ENCODE data around the gene MACROD2.
A peak's percentile ranks its signal among the peaks of the same experiment; 100 is the strongest.
"Not testable (repeated sequence)": the region's sequence is repeated elsewhere in the genome, so short reads cannot be mapped to it uniquely, and the experiment has no call there.

The MACROD2 gene

DNA sequence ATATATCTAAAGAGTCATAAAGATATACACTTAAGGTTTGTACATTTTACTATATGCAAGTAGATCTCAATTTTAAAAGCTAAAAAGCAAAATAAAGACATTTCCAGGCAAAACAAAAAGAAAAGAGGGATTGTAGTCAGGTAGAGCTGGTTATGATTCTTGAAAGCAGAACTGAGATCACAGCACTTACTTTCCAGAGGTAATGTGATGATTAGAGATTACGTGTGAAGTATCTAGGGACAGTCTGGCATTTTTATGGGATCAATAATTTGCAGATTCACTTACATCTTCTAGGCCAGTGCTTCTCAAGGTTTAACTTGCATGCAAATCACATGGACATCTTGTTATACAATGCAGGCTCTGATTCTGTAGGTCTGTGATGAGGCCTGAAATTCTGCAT, 1982.4 kb downstream of the MACROD2 start:
- no peak for DNase-seq

DNA sequence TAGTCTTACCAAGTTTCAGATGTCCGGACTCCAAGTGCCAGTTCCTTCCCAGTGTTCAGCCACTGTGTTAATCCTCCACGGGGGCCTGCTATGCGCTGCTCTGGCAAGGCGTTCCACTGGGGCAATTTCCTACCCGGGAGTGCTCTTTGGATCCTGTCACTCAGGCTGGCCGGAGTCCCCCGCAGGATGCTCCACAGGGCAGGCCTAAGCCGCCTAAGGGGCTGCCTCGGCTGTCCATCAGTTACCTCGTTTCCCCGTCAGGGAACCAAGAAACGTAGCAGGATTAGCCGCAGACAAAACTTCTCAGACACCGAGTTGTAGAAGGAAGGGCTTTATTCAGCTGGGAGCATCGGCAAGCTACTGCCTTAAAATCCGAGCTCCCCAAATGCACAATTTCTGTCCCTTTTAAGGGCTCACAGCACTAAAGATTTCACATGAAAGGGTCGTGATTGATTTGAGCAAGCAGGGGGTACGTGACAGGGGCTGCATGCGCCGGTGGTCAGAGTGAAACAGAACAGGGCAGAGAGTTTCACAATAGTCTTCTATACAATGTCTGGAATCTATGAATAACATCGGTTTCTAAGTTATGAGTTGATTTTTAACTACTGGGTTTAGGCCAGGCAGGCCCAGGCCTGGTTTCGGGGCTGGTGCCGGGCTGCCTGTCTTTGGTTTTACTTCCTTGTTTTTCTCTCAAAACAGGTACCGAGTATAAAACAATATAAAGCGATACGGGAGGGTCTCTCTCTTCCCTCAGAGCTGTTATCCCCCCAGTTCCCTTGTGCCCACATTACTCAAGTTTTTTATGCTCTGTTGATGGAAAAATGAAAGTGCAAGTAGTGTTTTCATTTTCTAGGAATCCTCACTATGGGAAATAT, 1990.4 kb downstream of the MACROD2 start:
- DNase-seq = not testable (repeated sequence)

DNA sequence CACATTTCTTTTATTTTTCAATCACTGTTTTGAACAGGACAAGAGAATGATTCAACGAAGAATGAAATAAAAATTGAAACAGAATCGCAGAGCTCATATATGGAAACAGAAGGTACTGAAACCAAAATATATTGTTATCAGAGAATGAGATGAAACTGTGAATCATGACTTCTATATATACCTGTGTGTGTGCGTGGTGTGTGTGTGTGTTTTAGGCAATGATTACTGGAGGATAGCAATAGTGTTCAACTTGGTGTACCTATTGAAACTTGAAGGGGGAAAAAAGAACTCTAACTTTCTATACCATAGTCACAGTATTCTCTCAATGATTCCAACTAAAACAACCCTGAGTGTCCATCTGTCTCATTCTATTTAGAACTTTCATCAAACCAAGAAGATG, 1991.4 kb downstream of the MACROD2 start:
- no peak for DNase-seq

DNA sequence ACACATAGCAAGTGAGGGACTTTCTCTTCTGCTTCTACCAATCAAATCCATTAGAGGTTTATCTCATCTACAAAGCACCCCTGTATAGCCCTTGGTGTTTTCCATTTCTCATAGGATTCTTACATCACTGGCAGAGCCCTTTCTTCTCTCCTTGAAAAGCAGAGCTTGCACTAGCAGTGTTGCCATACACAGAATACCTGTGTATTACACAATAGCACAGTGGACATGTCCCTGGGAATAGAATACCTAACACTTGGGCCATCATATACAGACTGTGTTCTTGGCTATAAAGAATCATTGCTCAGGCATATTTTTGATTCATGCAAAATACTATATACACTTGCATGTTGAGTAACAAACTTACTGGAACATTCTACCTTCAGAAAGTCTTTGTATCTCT, 1996.0 kb downstream of the MACROD2 start:
- no peak for DNase-seq

GRCh38 chr20:15992564-15992963, 1997.2 kb downstream of the MACROD2 start:
- DNase-seq = no peak

GRCh38 chr20:16000112-16000511, 2004.8 kb downstream of the MACROD2 start:
- no peak for DNase-seq

GRCh38 chr20:16001286-16001685, 2006.0 kb downstream of the MACROD2 start:
- DNase-seq = no peak

DNA sequence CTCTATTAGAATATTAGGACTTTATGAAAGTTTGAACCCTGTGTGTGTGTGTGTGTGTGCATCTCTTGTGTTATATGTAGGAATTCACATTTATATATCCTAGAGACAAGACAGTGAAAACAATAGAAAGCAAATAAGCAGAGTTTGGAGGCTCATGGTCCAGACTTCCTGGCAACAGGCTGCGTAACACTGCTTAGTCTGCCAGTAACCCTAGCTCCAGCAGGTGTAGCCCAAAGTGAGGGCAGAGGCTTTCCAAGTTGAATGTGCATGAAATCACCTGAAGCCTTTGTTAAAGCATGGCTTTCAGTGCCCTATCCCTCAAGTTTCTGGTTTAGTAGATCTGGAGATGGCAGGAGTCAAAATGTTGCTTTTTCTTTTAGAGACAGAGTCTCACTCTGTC, 2008.0 kb downstream of the MACROD2 start:
- DNase-seq = no peak

DNA sequence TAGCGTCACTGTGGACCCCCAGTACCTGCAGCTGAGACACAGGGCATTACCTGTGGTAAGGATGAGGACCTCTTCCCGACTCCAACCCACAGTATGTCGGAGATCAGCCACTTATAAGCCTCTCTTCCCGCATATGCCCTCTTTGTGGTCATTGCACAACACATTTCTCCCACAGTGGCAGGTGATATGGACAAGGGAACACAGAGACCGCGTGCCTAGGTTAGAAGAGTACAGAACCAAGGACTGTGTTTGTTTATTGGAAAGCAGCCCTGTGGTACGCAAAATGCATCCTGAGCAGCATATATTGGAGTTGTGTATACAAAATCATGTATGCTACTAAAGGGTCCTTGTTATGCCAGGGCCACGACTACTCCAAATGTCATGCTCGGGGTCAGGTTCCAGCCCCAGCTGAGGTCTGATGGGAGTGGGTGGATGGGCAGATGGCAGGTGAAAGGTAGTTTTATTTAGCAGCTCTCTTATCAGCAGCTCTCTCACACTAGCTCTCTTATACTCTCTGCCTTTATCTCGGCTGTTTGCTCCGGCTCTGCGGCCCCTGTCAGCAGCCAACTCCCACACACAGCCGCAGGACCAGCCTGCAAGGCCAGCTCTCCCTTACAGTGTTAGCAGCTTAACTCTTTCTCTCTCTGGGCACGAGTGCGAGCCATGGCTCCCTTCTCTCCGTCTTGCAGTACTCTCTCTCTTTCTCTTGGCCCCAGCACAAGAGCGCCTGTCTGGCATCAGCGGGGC, 2009.0 kb downstream of the MACROD2 start:
- no peak for DNase-seq

DNA sequence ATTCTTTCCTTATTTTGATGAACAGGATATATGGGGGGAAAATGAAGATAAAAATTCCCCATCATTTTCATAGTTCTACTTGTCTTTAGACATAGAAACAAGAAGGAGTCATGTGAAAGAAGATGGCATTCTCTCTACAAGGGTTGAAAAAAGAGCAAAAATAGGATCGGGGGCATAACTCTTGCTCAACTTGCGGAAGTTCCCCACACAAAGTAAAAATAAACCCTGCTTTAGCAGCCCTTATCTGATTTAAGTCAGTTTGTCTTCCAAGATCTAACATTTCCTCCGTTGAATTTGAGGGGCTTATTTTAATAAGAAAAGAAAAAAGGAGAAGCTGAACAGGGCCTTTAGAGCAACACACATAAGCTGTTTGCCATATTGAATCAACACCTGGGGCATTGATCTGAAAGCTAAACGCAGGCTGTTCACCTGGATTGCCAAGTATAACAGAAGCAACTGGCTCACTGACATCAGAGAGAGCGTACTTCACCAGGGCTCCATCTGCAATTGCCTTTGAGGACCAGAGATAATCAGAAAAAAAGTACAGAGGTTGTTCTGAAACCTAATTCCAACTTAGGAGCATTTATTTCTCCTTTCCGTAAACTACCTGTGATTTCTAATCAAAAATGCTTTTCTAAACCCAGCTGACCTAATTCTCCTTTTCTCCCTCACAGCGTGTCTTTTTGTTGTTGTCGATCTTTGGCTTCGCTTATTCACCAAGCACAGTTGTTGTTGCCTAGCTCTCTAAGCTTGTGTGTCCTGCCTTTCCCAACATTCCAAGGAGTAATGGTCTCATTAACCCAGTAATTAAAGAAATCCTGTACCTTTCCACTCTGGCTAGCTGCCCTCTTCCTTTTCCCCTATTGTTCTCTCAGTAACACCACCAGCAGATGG, 2010.0 kb downstream of the MACROD2 start:
- DNase-seq = no peak

DNA sequence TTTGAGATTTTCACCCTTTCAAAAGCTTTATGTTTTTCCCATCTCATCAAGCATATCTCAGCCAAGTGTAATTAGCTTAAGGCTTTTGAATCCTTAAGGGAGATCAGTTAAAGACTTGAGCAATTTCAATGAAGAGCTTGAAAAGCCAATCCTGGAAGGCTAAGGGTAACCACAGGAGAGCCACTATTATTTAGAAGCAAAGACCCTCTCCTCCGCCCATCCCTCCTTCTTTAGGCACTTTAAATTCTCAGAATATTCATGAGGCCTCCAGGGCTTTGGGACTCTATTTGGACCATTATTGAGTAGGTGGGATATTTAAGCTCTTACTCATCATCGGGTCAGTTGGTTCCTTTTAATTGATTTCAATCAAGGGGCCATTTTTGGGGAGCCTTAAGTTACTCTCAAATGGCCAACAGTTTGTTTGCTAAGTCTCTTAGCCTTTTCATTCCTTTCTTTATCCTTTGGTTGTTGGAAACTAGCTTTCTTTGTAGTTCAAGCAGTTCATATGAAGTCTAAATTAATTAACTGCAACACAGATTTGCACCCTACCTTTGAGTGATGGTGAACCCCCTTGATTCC, 2010.7 kb downstream of the MACROD2 start:
- no peak for DNase-seq

GRCh38 chr20:16007164-16007563, 2011.8 kb downstream of the MACROD2 start:
- no peak for DNase-seq

DNA sequence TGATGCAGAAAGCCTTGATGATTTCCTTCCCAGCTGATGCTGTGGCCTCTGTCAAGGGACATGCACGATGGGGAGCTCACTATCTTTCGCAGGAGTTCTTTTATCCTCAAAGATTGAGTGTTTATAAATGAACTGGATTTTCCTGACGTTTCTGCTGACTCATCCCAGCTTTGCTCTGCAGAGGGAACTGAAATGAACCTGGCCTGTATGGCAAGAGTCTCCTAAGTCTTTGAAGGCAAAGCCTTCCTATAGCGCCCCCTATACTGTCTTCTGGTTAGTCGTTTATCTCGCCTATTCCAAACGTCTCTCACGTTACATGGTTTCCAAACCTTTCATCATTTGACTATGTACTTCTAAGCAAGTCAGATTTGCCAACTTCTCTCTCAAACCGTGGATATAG, 2012.6 kb downstream of the MACROD2 start:
- peak; percentile 3 for DNase-seq

- DNase-seq = no peak
These were observed 2015.7 kb downstream of the MACROD2 start for GRCh38 chr20:16011056-16011455.

DNA sequence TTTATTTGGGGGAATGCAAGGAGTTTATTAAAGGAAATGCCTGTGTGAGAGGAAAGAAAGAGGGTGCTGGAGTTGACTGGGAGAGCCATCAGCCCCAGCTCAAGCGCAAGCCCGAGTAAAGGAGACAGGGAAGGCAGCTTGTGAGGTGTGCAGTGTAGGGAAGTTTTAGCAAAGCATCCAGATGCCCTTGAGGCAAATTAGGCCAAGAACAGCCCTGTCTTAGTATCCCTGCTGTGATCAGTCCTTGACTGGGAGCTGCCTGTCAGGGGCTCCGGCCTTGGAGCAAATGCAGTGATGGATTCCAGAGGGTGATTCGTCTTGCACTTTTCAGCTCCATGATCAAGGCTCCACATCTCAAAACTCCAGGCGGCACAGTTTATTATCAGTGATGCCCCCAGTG, 2016.2 kb downstream of the MACROD2 start:
- no peak for DNase-seq

- DNase-seq = not testable (repeated sequence)
These were observed 2017.6 kb downstream of the MACROD2 start for GRCh38 chr20:16012934-16013333.

DNA sequence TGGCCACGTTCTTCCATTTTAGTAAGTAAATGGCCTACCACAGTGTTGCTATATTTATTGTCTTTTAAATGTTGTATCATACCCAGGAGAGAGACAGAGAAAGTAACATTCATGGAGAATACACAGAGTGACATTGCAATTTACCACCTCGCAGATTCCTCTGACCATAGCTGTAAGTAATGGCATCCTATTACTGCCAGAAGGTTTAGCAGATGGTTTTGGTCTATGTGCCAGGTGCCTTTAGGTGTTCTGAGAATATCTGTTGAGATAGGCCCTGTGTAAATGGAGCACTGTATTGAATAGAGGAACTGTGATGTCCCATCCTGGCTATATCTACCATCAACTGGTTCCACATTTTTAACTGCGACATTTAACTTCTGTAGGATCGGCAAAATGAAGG, 2018.3 kb downstream of the MACROD2 start:
- DNase-seq = no peak

DNA sequence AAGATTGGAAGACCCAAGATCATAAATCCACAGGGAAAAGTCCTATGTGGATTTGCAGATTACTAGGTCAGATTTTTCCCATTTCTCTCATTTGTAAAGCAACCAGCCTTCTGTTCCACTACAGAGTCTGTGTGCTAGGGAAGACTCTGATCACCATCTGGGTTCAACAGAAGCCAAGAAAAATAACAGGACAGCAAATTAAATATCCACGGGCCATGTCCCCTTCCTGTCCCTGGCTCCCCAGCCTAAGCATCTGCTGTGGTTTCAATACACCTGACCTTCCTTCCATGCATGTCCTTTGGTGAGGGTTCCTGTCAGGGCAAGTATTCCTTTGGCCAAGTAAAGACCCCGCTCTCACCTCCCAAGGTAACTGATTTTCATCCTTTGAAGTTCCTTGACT, 2019.1 kb downstream of the MACROD2 start:
- DNase-seq = no peak

- no peak for DNase-seq
These were observed 2022.3 kb downstream of the MACROD2 start for GRCh38 chr20:16017656-16018055.

- DNase-seq = no peak
These were observed 2023.6 kb downstream of the MACROD2 start for GRCh38 chr20:16018881-16019280.

DNA sequence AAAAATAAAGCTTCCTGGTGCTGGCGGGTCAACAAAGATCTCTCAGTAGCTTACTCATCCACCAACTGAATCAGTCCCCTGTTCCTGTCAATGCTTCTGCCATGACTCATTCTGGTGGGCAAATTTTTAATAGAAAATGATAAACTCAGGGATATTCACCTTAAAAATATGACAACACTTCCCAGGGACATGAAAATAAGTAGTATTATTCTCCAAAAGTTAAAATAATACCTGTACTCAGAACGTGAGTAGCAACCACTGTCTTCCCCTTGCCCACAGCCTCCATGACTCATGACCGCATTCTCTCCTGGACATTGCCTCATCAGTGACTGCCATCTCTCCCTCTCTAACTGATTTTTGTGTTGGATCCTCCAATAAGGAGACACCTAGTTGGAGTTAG, 2025.7 kb downstream of the MACROD2 start:
- no peak for DNase-seq

DNA sequence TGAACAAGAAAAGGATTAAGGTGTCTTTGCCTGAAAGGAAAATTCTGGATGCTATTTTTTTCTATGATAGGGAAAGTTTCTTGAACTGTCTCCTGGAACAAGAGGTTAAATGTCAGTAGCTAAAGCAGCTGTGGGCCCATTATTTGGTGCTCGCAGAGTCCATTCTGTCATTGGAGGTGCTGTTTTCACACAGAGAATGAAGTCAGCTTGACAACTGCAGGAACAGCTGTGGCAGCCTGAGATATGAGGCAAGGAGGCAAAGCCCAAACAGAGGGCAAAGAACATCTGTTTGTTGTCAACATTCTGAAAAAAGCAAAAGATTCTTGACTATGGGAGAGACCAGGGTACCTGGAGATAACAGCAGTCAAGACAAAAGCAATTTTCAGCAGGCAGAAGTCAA, 2029.8 kb downstream of the MACROD2 start:
- DNase-seq = no peak

- no peak for DNase-seq
These were observed 2032.4 kb downstream of the MACROD2 start for GRCh38 chr20:16027686-16028085.
